Prostate gland (tissue), 2 donors: ENCODE results near the gene ROGDI. TPM values are rescaled to one million over a fixed set of nuclear protein-coding genes. Genes with fewer than 3 reads are reported as not detected.

Experiments used
- DNase-seq: peaks from one replicate; pipeline ENCODE4 v3.0.0-alpha.2; 2019; ENCODE audit warnings: low spot score
- H3K27ac ChIP-seq, 2 donors: fragments of 200-600 bp; sonication (generic); 2 replicates each; pipeline ENCODE4 v1.5.1; 2017 to 2019
- H3K27me3 ChIP-seq: fragments of 200-600 bp; sonication (generic); replicated peaks from 2 replicates; pipeline ENCODE4 v1.5.1; 2019; ENCODE audit not compliant: insufficient read depth
- H3K36me3 ChIP-seq, 2 donors: fragments of 200-600 bp; sonication (generic); 1 replicate in 1 of 2; 2 replicates in 1 of 2; pipeline versions ENCODE4 v1.5.1 to v1.8.1; 2017 to 2019
- H3K4me1 ChIP-seq: fragments of 200-600 bp; sonication (generic); replicated peaks from 2 replicates; pipeline ENCODE4 v1.5.1; 2019
- H3K4me3 ChIP-seq, 2 donors: fragments of 200-600 bp; sonication (generic); 2 replicates each; pipeline ENCODE4 v1.5.1; 2017 to 2019
- H3K9me3 ChIP-seq: fragments of 200-600 bp; sonication (generic); 2 replicates; pipeline ENCODE4 v1.5.1; 2017
- CTCF ChIP-seq, 4 experiments: fragments of 200-600 bp in 2 of 4; fragments of 450-650 bp in 2 of 4; sonication (generic) in 2 of 4; IDR thresholded peaks; 1 replicate in 3 of 4; 2 replicates in 1 of 4; pipeline ENCODE4 v1.5.1; 2016 to 2019; ENCODE audit warnings: antibody characterized with exemption in 4 of 4, mild to moderate bottlenecking in 2 of 4, moderate library complexity in 2 of 4
- POLR2A ChIP-seq: fragments of 450-650 bp; IDR thresholded peaks from one replicate; pipeline ENCODE4 v1.6.1; 2016; ENCODE audit warnings: antibody characterized with exemption, mild to moderate bottlenecking
- POLR2AphosphoS5 ChIP-seq: sonication (generic); formaldehyde crosslinking; IDR thresholded peaks from one replicate; pipeline ENCODE4 v1.6.1; 2017; ENCODE audit warnings: antibody characterized with exemption
- WGBS: methylation state at CpG from one replicate; pipeline ENCODE4 v1.1.5; 2018; 5-methylcytosine and 5-hydroxymethylcytosine counted together
- intact Hi-C: fragments of 100-400 bp; cut with DNase I; formaldehyde crosslinking; loops from one replicate; pipeline ENCODE4 v1.14.2; 2022
- total RNA-seq, 2 donors: library from RNA; depleted of rRNA; stranded (reverse); fragments of >200 nt; gene quantifications; one replicate each; pipeline ENCODE4 v1.1.0, GENCODE V29; 2016

ROGDI gene
- total RNA-seq, 2 donors from 2014 or later, result 37.5 to 46.9 TPM

GRCh38 chr16:4814542-4815173 lies 12.2 kb upstream of the ROGDI start:
- H3K36me3 ChIP-seq, result peaks cover 0 to 6% of the 10 kb centered on the region in 2 donors
- no peak for DNase-seq
- TF ChIP-seq CTCF (IDR thresholded peaks at IDR 0.05) (no peak), POLR2AphosphoS5 (no peak), POLR2A (no peak)
- WGBS, result 75% methylated on average over 16 of the region's 16 CpGs
- no peaks in the 10 kb centered on the region for H3K9me3 ChIP-seq
- H3K4me3 ChIP-seq, result no peak overlapping the region
- peaks cover 9% of the 10 kb centered on the region for H3K4me1 ChIP-seq
- peak overlapping the region; percentile 11 to 48 for H3K27ac ChIP-seq
- intact Hi-C loops, result no loop called here
- H3K27me3 ChIP-seq, result no peaks in the 10 kb centered on the region

- Histone ChIP-seq H3K27me3 (no peaks in the 10 kb centered on the region), H3K9me3 (no peaks in the 10 kb centered on the region), H3K36me3 (peaks cover 0 to 6% of the 10 kb centered on the region in 2 donors), H3K4me3 (no peak overlapping the region), H3K4me1 (peaks cover 9% of the 10 kb centered on the region), H3K27ac (peak overlapping the region; percentile 48 to 61)
- intact Hi-C loops, result no loop called here
- TF ChIP-seq CTCF (IDR thresholded peaks at IDR 0.05) (no peak), POLR2AphosphoS5 (peak; percentile 59)
- DNase-seq, result no peak
Measured at GRCh38 chr16:4814046-4814445, 11.6 kb upstream of the ROGDI start.

GRCh38 chr16:4813251-4814003 lies 11.0 kb upstream of the ROGDI start:
- intact Hi-C loops, result no loop called here
- 92% methylated on average over 16 of the region's 16 CpGs for WGBS
- DNase-seq, result no peak
- H3K36me3 ChIP-seq, result peaks cover 0 to 6% of the 10 kb centered on the region in 2 donors
- no peaks in the 10 kb centered on the region for H3K9me3 ChIP-seq
- no peak overlapping the region for H3K4me3 ChIP-seq
- TF ChIP-seq POLR2A (no peak), CTCF (IDR thresholded peaks at IDR 0.05) (no peak), POLR2AphosphoS5 (no peak)
- H3K27me3 ChIP-seq, result no peaks in the 10 kb centered on the region
- peaks cover 9% of the 10 kb centered on the region for H3K4me1 ChIP-seq
- peak overlapping the region; percentile 3 to 61 for H3K27ac ChIP-seq

GRCh38 chr16:4811773-4812172 lies 9.3 kb upstream of the ROGDI start:
- TF ChIP-seq POLR2AphosphoS5 (no peak), POLR2A (no peak), CTCF (IDR thresholded peaks at IDR 0.05) (no peak)
- intact Hi-C loops, result no loop called here
- WGBS, result 86% methylated on average over 9 of the region's 9 CpGs
- Histone ChIP-seq H3K9me3 (no peaks in the 10 kb centered on the region), H3K36me3 (peaks cover 0 to 6% of the 10 kb centered on the region in 2 donors), H3K27me3 (no peaks in the 10 kb centered on the region), H3K27ac (no peak overlapping the region), H3K4me1 (peaks cover 9% of the 10 kb centered on the region), H3K4me3 (no peak overlapping the region)
- no peak for DNase-seq

- Histone ChIP-seq H3K4me1 (peaks cover 9% of the 10 kb centered on the region), H3K36me3 (peaks cover 0 to 6% of the 10 kb centered on the region in 2 donors), H3K27ac (no peak overlapping the region), H3K27me3 (no peaks in the 10 kb centered on the region), H3K4me3 (no peak overlapping the region), H3K9me3 (no peaks in the 10 kb centered on the region)
- DNase-seq, result no peak
- intact Hi-C loops, result no loop called here
- TF ChIP-seq POLR2A (no peak), CTCF (IDR thresholded peaks at IDR 0.05) (no peak), POLR2AphosphoS5 (no peak)
- 96% methylated on average over 3 of the region's 3 CpGs for WGBS
Measured at GRCh38 chr16:4811242-4811641, 8.8 kb upstream of the ROGDI start.
